Measurements from ENCODE around the gene XKR3.

GRCh38 chr22:16781074-16781763, 44.0 kb downstream of the XKR3 start:
- no peak for TF ChIP-seq POLR2A (IDR thresholded peaks at IDR 0.05)
- TF ChIP-seq CTCF (IDR thresholded peaks at IDR 0.05 in 8 of 11, conservative IDR thresholded peaks at IDR 0.05 in 3 of 11) = no peak
